ENCODE data around the gene ARID5B.

ARID5B gene

DNA sequence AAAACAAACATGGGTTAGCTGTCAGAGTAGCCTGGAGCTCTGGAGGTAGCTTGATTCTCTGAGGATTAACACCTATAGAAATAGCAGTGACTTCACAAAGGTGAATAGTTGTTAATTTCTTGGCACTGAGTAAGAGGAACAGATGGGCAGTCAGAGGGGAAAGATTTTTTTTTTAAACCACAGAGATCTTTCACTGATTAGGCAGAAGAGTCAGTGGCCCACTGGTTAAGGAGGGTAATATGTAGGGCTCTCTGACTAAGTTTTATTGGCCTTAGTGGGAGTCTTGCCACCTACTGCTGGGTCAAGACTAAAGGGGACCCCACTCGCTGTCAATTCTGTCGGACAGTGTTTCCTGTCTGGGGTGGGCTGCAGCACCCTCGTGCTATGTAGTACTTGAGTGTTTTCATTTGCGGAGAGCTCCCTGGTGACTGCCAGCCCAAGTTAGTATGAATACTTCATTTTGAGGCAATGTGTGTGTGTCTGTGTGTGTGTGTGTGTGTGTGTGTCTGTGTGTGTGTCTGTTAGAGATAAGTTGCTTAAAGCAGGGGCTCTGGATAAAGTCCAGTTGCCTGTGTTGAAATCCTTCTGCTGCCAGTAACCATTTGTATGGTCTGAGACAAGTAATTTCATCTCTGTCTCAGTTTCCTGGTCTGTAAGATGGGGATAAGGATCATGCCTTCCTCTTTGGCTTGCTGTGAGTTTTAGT, 145.2 kb downstream of the ARID5B start:
- no peaks in the 10 kb centered on the region for H3K27me3 ChIP-seq (ENCODE audit: control insufficient read depth, insufficient read depth, low read length)
- H3K36me3 ChIP-seq (ENCODE audit: control insufficient read depth, insufficient read depth, low read length): no peaks in the 10 kb centered on the region
- no CpG with 5 or more reads among the region's 4 CpGs for WGBS (ENCODE audit: insufficient coverage, insufficient read length)
- peaks cover 7% of the 10 kb centered on the region; the same call in 1 of the 2 replicates for H3K4me1 ChIP-seq (ENCODE audit: control insufficient read depth, insufficient read depth, low read length)
- DNase-seq (ENCODE audit: low read depth, low spot score): no peak
- no peaks in the 10 kb centered on the region for H3K9me3 ChIP-seq (ENCODE audit: control insufficient read depth, insufficient read depth, low read length)
- H3K4me3 ChIP-seq (ENCODE audit: low read length): no peak overlapping the region
- no peak overlapping the region for H3K27ac ChIP-seq (ENCODE audit: low read length)

DNA sequence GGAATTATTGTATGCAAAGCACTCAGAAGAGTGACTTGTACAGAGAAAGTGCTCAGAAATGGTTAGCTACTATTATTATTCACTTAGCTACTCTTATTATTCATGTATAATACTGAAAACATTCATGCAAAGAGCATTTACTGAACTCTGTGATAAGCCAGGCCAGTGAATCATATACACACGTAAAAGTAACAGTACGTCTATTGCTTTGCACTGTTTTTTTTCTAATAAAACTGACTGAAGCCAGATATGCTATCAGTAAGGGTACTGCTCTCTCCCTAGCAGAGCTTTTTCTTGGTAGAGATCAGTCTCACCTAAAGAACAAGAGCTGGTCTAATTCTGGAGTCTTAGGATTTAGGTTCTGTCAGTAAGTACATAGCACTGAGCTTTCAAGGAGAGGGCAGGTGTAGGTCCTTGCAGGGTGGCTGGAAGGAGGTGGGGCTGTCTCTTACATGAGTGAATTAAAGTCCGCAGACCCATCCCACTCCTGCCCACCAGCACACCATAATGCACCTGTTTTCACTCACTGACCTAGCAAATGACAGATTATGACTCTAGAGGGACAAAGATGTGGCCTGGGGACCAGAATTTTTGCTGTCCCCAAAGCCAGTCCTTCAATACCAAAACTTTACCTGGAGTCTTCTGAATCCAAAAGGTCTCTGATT, 145.9 kb downstream of the ARID5B start:
- no peak for DNase-seq (ENCODE audit: low read depth, low spot score)
- H3K4me1 ChIP-seq (ENCODE audit: control insufficient read depth, insufficient read depth, low read length): peaks cover 7% of the 10 kb centered on the region; the same call in 1 of the 2 replicates
- no peaks in the 10 kb centered on the region for H3K9me3 ChIP-seq (ENCODE audit: control insufficient read depth, insufficient read depth, low read length)
- H3K27ac ChIP-seq (ENCODE audit: low read length): no peak overlapping the region
- no peaks in the 10 kb centered on the region for H3K36me3 ChIP-seq (ENCODE audit: control insufficient read depth, insufficient read depth, low read length)
- H3K4me3 ChIP-seq (ENCODE audit: low read length): no peak overlapping the region
- H3K27me3 ChIP-seq (ENCODE audit: control insufficient read depth, insufficient read depth, low read length): no peaks in the 10 kb centered on the region
- WGBS (ENCODE audit: insufficient coverage, insufficient read length): no CpG with 5 or more reads among the region's 3 CpGs

DNA sequence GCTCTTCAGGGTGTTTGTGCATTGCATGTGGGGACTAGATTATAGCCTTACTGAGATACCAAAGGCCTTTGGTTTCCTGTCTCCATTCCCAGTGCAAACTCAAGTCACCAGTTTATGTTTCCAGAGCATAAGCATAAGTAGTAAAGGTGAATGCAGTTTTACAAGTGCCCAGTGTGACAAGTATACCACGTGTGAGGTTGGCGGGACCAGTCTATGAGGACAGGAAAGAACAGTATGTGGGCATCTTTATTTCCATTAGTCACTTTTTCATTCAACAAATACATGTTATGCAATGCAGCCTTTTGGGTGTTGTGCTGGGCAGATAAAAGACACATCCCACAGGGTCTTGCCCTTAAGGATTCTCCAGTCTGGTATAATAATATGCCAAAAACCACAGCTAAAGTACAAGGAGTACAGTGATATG, 146.5 kb downstream of the ARID5B start:
- no peak for DNase-seq (ENCODE audit: low read depth, low spot score)
- H3K36me3 ChIP-seq (ENCODE audit: control insufficient read depth, insufficient read depth, low read length): no peaks in the 10 kb centered on the region
- no CpG with 5 or more reads among the region's 2 CpGs for WGBS (ENCODE audit: insufficient coverage, insufficient read length)

DNA sequence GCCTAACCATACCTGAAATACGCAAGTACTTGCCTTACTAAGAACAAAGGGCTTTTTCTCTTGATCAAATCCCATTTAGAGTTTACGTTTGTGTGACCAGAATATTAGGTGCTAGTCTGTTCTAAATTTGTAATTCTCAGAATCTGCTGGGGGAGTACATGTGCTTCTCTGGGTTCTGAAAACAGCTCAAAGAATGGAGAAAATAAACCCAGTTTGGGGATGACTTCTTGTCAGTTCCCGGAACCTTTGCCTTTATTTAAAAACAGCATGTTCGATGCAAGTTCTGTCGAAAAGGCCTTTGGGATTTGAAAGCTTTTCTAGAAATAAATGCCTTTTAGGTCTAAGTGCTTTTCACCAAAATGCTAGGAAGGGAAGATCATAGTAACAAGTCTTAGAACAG, 147.0 kb downstream of the ARID5B start:
- DNase-seq (ENCODE audit: low read depth, low spot score): no peak
- Histone ChIP-seq H3K27ac (ENCODE audit: low read length) (no peak overlapping the region), H3K4me3 (ENCODE audit: low read length) (no peak overlapping the region), H3K36me3 (ENCODE audit: control insufficient read depth, insufficient read depth, low read length) (no peaks in the 10 kb centered on the region), H3K9me3 (ENCODE audit: control insufficient read depth, insufficient read depth, low read length) (no peaks in the 10 kb centered on the region), H3K4me1 (ENCODE audit: control insufficient read depth, insufficient read depth, low read length) (peaks cover 7% of the 10 kb centered on the region; the same call in 1 of the 2 replicates), H3K27me3 (ENCODE audit: control insufficient read depth, insufficient read depth, low read length) (no peaks in the 10 kb centered on the region)
- no CpG with 5 or more reads among the region's 5 CpGs for WGBS (ENCODE audit: insufficient coverage, insufficient read length)

More for the DNA sequence above, 146.5 kb downstream of the ARID5B start:
- Histone ChIP-seq H3K4me3 (ENCODE audit: low read length) (no peak overlapping the region), H3K27me3 (ENCODE audit: control insufficient read depth, insufficient read depth, low read length) (no peaks in the 10 kb centered on the region), H3K4me1 (ENCODE audit: control insufficient read depth, insufficient read depth, low read length) (peaks cover 7% of the 10 kb centered on the region; the same call in 1 of the 2 replicates), H3K9me3 (ENCODE audit: control insufficient read depth, insufficient read depth, low read length) (no peaks in the 10 kb centered on the region), H3K27ac (ENCODE audit: low read length) (no peak overlapping the region)

DNA sequence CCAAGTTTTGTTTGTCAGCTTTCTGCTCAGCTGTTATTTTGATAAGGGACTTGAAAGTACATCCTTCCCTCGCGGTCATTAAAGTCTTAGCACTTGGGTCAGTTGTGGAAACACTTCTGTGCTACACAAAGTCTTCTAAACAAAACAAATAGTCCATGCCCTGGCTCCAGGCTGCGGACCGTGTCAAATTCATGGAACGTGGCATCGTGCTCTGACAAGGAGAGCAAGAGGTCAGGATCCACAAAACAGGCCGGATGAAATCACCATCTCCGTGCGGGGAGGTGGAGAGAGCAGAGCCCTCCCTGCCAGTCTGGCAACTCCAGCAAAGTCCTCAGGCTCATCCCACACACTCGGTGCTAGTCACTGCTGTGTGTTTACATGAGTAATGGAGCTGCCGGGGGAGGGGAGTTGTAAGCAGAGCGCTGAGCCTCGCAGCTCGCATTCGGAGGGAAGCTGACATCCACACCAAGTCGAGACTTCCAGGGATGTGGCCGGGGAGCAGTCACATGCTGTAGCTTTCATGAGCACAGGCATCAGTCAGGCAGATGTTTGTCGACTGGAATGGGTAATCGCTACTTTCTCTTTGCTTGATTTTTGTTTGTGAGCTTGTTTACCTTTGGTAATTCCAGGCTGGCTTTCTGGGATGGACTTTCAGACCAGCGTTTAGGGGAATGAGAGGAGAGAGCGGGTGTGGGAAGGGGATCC, 147.6 kb downstream of the ARID5B start:
- no peaks in the 10 kb centered on the region for H3K9me3 ChIP-seq (ENCODE audit: control insufficient read depth, insufficient read depth, low read length)
- H3K4me1 ChIP-seq (ENCODE audit: control insufficient read depth, insufficient read depth, low read length): peaks cover 5% of the 10 kb centered on the region; the same call in 1 of the 2 replicates
- no peaks in the 10 kb centered on the region for H3K27me3 ChIP-seq (ENCODE audit: control insufficient read depth, insufficient read depth, low read length)
- H3K27ac ChIP-seq (ENCODE audit: low read length): no peak overlapping the region
- peak; percentile 43 for DNase-seq (ENCODE audit: low read depth, low spot score)
- H3K36me3 ChIP-seq (ENCODE audit: control insufficient read depth, insufficient read depth, low read length): no peaks in the 10 kb centered on the region
- no peak overlapping the region for H3K4me3 ChIP-seq (ENCODE audit: low read length)
- no CpG with 5 or more reads among the region's 21 CpGs for WGBS (ENCODE audit: insufficient coverage, insufficient read length)

DNA sequence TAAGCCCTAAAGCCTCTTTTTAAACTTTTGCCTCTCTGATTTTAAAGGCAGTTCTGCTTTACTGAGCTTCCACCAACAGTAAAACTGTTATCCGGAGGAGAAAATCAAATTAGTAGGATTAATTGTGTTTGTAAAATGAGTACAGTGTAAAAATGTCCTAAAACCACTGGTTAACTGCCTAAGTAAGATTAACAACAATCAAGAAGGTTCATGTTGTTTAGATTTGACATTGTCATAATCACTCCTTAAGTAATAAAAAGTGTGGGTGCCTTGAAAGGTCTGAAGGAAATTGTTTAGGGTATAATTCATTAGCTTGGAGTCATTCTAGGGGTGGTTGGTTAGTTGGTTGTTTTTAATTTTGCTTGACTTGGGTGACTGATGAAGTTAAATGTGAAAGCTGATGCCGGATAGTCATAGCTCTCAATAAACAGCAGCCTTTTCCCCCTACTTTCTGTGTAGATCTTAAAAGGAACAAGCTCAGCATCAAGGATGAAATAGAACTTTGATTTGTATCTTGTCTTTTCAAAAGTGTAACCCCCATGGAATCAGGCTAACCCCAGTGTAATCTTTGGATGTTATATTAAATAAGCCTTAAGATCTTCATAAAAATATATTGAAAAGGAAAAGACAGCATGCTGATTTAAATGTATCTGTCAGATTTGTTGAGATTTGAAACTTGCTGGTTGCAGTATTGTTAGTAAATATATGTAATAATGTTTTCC, 148.3 kb downstream of the ARID5B start:
- H3K27me3 ChIP-seq (ENCODE audit: control insufficient read depth, insufficient read depth, low read length): no peaks in the 10 kb centered on the region
- DNase-seq (ENCODE audit: low read depth, low spot score): no peak
- no peak overlapping the region for H3K27ac ChIP-seq (ENCODE audit: low read length)
- no peak overlapping the region for H3K4me3 ChIP-seq (ENCODE audit: low read length)
- no peaks in the 10 kb centered on the region for H3K36me3 ChIP-seq (ENCODE audit: control insufficient read depth, insufficient read depth, low read length)
- H3K4me1 ChIP-seq (ENCODE audit: control insufficient read depth, insufficient read depth, low read length): peaks cover 5% of the 10 kb centered on the region; the same call in 1 of the 2 replicates
- WGBS (ENCODE audit: insufficient coverage, insufficient read length): no CpG with 5 or more reads among the region's 2 CpGs
- H3K9me3 ChIP-seq (ENCODE audit: control insufficient read depth, insufficient read depth, low read length): no peaks in the 10 kb centered on the region

DNA sequence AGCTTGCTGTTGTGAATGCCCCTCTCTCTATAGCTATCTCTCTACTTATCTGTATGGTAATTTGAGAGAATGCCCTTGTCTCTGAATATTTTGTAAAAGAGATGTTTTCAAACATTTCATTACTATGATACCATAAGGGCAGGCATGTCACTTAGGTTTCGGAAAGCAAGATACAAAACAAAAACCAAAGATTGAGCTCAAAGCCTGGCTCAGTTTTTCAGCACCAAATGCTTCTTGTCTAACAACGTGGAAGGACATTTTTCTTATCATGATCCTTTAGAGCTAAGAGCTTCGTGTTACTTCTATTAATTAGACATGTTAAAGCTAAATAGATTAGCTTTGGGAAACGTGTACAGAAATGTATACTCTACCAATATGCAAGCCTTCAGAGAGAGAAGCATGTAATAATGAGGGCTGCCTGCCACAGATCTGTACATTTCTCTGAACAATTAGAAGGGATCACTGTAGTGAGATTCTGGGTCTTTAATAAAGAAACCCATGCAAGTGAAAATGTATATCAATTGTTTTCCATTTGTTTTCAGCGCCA, 148.9 kb downstream of the ARID5B start:
- Histone ChIP-seq H3K9me3 (ENCODE audit: control insufficient read depth, insufficient read depth, low read length) (no peaks in the 10 kb centered on the region), H3K36me3 (ENCODE audit: control insufficient read depth, insufficient read depth, low read length) (no peaks in the 10 kb centered on the region), H3K4me3 (ENCODE audit: low read length) (no peak overlapping the region), H3K27ac (ENCODE audit: low read length) (no peak overlapping the region), H3K4me1 (ENCODE audit: control insufficient read depth, insufficient read depth, low read length) (peaks cover 5% of the 10 kb centered on the region; the same call in 1 of the 2 replicates), H3K27me3 (ENCODE audit: control insufficient read depth, insufficient read depth, low read length) (no peaks in the 10 kb centered on the region)
- no CpG with 5 or more reads among the region's 5 CpGs for WGBS (ENCODE audit: insufficient coverage, insufficient read length)
- DNase-seq (ENCODE audit: low read depth, low spot score): no peak

DNA sequence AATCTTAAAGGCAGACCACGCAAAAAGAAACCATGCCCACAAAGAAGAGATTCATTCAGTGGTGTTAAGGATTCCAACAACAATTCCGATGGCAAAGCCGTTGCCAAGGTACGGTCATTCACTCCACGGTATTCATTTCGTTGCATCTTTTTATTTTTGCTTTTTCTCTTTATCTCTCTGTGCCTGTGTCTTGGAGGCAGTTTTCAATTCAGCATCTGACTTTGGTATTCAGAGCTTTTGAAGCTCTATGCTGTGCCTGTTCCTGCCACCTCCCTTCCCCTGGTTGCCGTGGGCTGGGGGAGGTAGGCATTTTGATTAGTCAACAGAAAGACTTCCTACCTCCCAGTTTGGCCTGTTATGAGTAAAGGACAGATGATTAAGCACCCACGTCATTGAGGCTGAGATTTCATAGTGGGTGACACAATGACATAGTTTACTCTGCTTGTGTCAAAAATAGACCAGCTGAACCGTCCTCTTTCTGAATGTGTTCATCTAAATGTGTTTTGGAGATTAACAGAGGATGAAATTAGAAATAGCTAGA, 149.5 kb downstream of the ARID5B start:
- Histone ChIP-seq H3K36me3 (ENCODE audit: control insufficient read depth, insufficient read depth, low read length) (no peaks in the 10 kb centered on the region), H3K27me3 (ENCODE audit: control insufficient read depth, insufficient read depth, low read length) (no peaks in the 10 kb centered on the region), H3K9me3 (ENCODE audit: control insufficient read depth, insufficient read depth, low read length) (no peaks in the 10 kb centered on the region), H3K4me3 (ENCODE audit: low read length) (no peak overlapping the region), H3K27ac (ENCODE audit: low read length) (no peak overlapping the region), H3K4me1 (ENCODE audit: control insufficient read depth, insufficient read depth, low read length) (peaks cover 5% of the 10 kb centered on the region; the same call in 1 of the 2 replicates)
- DNase-seq (ENCODE audit: low read depth, low spot score): no peak
- no CpG with 5 or more reads among the region's 9 CpGs for WGBS (ENCODE audit: insufficient coverage, insufficient read length)

DNA sequence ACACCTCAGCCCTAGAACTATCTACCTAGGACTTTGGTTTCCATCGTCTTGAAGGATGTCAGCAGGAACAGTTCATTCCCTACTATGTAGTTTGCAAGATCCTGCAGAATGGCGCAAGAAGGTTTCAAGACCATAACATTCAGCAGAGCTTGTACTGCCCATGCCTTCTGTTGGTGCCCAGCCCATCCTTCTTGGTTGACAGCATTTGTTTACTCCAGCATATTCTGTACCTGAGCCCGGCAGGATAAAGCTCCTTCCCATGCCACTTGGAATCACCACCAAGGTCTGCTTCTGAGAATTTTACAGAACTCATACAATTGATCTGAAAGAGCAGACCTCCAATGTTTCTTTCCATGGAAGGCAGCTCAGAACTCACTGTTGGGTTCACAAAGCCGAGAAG, 150.8 kb downstream of the ARID5B start:
- Histone ChIP-seq H3K36me3 (ENCODE audit: control insufficient read depth, insufficient read depth, low read length) (no peaks in the 10 kb centered on the region), H3K27ac (ENCODE audit: low read length) (no peak overlapping the region), H3K9me3 (ENCODE audit: control insufficient read depth, insufficient read depth, low read length) (no peaks in the 10 kb centered on the region), H3K27me3 (ENCODE audit: control insufficient read depth, insufficient read depth, low read length) (no peaks in the 10 kb centered on the region), H3K4me1 (ENCODE audit: control insufficient read depth, insufficient read depth, low read length) (peaks cover 5% of the 10 kb centered on the region; the same call in 1 of the 2 replicates), H3K4me3 (ENCODE audit: low read length) (no peak overlapping the region)
- no CpG with 5 or more reads among the region's 4 CpGs for WGBS (ENCODE audit: insufficient coverage, insufficient read length)
- DNase-seq (ENCODE audit: low read depth, low spot score): no peak

Measured in iPS DF 6.9 (cell line).